HG03469 (cell line): Measurements from ENCODE around the gene TGM4.
"Not testable (repeated sequence)": the region's sequence is repeated elsewhere in the genome, so short reads cannot be mapped to it uniquely, and the experiment has no call there.

Experiments used
- ATAC-seq: cut with Tn5 transposase; IDR thresholded peaks from one replicate; pipeline ENCODE4 v1.9.1; 2021; ENCODE audit warnings: mild to moderate bottlenecking, moderate library complexity, moderate number of reproducible peaks; ENCODE audit not compliant: unreplicated experiment

The TGM4 gene

GRCh38 chr3:44874308-44874707, at the start of gene TGM4:
TSS of gene TGM4 (plus strand) at chr3:44874608. CDS start at chr3:44874679, 71 bp downstream.
- ATAC-seq, result no peak

DNA sequence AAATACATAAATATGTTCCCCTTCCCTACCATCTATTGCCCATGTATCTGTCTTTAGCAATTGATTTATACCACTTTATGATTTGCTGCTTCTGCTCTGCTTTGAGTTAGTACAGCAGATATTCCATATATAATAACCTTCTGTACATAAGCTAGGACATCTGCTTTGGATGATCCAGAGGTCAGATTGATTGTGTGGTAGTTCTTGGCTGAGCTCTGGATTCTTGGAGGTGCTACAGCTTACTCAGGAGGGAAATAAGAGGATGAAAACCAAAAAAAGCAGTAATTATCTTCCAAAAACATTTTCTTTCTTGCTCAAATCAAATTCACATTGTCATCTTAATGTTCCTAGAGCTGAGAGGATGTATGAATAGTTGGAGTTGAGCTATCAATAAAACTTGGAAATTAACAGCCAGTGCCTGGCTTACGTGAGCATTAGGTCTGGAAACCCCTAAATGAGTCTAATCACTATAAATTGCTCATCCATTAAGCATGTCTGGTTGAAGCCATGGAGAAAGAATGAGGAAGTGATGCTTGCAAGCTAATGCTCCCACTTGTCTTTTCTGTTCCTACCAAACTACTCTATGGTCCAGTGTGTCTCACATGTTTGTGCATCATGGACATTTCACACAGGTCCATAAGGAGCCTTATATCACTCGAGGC, 49.0 kb upstream of the TGM4 start:
- no peak for ATAC-seq

DNA sequence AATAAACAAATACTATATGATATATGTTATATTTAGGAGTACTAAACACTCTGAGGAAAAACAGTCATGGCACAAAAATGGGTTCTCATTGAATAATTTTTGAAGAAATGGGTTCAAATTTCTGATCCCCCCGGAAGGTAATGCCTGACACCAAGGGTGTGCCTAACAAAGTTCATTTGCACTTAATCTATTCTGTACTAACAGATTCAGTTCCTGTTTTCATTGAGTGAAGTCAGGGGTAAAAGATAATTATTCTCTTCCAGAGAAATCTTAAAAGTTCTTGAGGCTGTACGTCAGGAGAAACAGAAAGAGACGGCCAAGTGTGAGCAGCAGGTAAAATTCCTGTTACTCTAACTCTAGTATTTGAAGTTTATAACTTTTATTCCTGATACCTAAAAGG, 47.2 kb upstream of the TGM4 start:
- ATAC-seq, result no peak

- ATAC-seq, result no peak
Measured at GRCh38 chr3:44831232-44831631, 43.2 kb upstream of the TGM4 start.

GRCh38 chr3:44832032-44832431, 42.4 kb upstream of the TGM4 start:
- no peak for ATAC-seq

- ATAC-seq, result no peak
Measured at GRCh38 chr3:44832965-44833364, 41.4 kb upstream of the TGM4 start.

- ATAC-seq, result no peak
Measured at GRCh38 chr3:44833394-44833793, 41.0 kb upstream of the TGM4 start.

DNA sequence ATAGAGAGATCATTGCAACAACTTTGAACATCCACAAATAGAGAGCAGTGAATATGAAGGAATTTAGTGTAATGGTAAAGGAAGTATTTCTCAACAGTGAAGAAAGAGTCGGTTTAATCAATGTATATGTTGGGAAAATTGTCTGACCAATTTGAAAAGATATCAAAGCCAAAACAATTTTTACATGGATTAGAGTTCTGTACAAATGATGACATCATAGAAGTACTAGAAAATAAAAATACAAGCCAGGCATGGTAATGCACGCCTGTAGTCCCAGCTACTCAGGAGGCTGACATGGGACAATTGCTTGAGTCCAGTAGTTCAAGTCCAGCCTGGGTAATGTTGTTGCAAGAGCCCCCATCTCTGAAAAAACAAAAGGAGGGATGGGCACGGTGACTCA, 38.7 kb upstream of the TGM4 start:
- ATAC-seq, result no peak

DNA sequence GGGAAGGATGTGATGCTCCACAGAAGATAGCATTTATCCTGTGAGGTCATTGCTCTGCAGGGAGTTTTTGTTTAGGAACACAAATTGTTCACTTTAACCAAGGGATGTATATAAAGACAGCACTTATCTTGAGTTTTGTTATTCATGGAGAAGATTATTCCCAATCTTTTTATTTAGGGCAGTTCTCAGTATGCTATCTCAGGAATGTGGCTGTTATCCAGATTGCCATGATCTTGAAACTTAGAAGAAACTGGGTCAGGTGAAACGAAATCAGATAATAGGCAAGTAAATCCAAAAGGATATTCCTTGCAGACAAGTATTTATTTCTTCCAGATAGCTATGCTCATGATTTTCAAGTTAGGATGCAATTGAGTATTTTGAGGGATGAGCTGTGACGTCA, 32.0 kb upstream of the TGM4 start:
- ATAC-seq, result no peak

GRCh38 chr3:44845528-44846520, 28.6 kb upstream of the TGM4 start:
- no peak for ATAC-seq

GRCh38 chr3:44848634-44849033, 25.8 kb upstream of the TGM4 start:
- no peak for ATAC-seq

DNA sequence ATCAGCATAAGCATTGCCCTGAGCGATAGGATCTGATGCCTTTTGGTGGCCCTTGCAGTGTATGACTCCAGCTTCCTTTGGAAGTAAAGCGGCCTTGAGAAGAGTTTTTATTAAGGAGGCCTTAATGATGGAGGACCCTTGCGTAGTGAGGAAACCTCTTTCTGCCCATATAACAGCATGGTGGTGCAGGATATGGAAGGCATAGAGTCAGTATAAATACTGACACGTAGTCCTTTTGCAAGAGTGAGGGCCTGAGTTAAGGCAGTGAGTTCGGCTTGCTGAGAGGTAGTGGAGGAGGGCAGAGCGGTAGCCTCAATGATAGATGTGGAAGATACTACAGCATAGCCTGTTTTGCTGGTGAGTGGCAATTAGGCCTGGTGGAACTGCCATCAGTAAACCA, 17.7 kb upstream of the TGM4 start:
- ATAC-seq, result not testable (repeated sequence)

DNA sequence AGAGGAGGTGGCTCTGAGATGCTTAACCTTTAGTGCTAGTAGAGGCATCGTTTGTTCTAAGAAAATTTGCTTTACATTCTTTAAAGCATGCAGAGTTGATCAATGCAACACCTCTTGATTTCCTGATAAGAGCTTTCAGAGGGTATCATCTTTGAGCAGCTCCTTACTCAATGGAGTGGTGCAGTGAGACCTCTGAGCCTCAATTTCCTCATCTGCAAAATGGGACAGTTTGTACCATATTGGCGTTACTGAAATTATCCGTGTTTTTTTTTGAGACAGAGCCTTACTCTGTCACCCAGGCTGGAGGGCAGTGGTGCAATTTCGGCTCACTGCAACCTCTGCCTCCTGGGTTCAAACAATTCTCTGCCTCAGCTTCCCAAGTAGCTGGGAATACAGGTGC, 14.3 kb upstream of the TGM4 start:
- no peak for ATAC-seq

GRCh38 chr3:44861412-44862225, 12.8 kb upstream of the TGM4 start, which contains the start of gene TMEM42:
TSS of gene TMEM42 (plus strand) at chr3:44861912. CDS start at chr3:44861925, 13 bp downstream.
- peak; percentile 86 for ATAC-seq

DNA sequence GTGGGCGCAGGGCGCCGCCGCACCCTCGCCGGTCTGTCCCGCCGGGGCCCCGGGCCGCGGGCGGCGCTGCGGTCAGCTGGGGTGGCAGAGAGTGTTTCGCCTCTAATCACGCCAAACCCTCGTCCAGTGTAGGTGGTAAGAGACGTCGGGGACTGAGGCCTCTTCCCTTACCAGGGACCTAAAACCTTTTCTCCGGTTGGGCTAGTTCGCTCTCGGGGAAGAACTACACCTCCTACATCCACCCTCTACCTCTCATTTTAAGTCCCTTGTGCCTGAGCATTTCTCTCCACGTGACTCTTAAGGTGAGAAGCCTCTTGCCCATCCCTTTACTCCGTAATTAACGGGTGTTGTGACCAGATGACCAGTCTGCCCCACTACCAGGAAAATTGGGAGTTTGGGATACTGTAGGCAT, 12.2 kb upstream of the TGM4 start:
- peak; percentile 4 for ATAC-seq

DNA sequence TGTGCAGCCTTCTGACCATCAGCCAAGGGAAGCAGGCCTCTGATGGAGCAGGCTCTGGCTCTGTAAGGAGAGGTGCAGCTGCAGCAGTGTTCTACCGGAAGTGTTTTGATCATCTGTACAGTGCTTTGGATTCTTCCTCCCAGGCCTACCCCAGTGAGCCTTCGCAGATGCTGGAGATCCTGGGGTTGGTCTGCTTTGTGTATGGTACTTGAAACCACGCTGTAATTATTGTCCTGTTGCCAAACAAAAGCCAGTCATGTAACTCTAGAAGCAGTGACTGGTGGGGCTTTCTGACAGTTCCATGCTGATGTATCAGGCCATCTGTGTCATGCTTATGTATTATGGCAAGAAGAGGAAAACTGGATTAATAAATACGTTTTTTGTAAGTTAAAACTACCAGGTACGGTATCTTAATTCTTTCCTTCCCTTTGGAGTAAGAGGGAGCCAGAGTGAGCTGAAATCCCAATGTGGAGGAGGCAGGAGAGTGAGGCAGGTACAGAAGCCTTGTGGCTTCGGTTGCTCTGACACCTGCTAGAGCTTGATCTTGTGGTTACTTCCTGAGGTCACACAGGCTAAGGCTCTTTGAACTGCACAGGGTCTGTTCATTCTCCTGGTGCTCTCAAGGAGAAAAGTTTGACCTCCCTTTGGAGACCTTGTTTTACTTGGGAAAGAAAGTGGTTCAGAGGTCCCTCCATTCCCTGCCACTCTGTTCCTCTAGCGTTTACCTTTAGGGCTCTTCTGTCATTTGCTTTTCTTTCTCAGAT, 9.0 kb upstream of the TGM4 start:
- ATAC-seq, result no peak

DNA sequence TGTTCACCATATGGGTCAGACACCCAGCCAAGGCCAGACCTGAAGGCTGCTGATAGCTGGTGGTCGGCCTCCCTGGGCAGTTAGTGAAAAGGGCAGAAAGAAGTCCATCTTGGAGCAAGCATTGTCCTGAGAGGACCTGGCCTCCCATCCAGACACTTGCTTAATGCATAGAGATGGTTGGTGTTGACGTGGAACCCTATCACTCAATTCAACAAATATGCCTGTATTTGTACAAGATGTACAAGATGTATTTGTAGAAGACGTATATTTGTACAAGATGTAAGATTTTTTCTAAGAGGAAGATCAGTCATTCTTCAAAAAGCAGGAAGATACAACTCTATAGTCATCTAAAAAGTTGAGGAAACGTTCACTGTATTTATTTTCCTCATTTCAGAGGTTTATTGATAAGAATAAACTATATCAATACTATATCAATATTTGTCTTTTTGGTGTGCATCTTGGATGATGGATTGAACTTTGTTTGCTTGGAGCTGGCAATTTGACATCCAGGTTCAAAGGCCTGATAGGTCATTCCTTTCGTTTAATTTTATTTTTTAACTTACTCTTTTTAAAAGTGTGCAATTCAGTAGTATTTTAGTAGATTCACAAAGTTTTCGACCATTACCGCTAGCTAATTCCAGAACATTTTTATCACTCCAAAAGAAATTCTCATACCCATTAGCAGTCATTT, 6.8 kb upstream of the TGM4 start:
- ATAC-seq, result no peak

- ATAC-seq, result no peak
Measured at GRCh38 chr3:44870375-44871061, 3.9 kb upstream of the TGM4 start.

GRCh38 chr3:44875596-44875995, 1.2 kb downstream of the TGM4 start:
- no peak for ATAC-seq
